Left lung (tissue), 10 donors: ENCODE results near the gene EDN1. TPM values are rescaled to one million over a fixed set of nuclear protein-coding genes. Genes with fewer than 3 reads are reported as not detected.

Experiments
- ATAC-seq: fragments of 200-7000 bp; cut with Tn5 transposase; one replicate; pipeline ENCODE4 v1.9.1; 2020; ENCODE audit warnings: moderate library complexity
- DNase-seq, 4 donors: peaks; one replicate each; pipeline ENCODE4 v3.0.0-alpha.2; 2013 to 2020
- H3K27ac ChIP-seq, 2 donors: fragments of 200-600 bp; sonication (generic) in 1 of 2; one replicate each; pipeline versions ENCODE4 v1.5.0 to v1.8.0; 2020 to 2021
- H3K27me3 ChIP-seq, 2 donors: fragments of 200-600 bp; sonication (generic) in 1 of 2; one replicate each; pipeline versions ENCODE4 v1.5.0 to v1.8.0; 2020 to 2021
- H3K36me3 ChIP-seq, 2 donors: fragments of 200-600 bp; sonication (generic) in 1 of 2; one replicate each; pipeline versions ENCODE4 v1.5.0 to v1.8.0; 2020 to 2021
- H3K4me1 ChIP-seq, 2 donors: fragments of 200-600 bp; one replicate each; pipeline ENCODE4 v1.8.0; 2021
- H3K4me3 ChIP-seq, 2 donors: fragments of 200-600 bp; sonication (generic) in 1 of 2; one replicate each; pipeline versions ENCODE4 v1.5.0 to v1.8.0; 2020 to 2021; ENCODE audit warnings: mild to moderate bottlenecking in 1 of 2
- H3K9me3 ChIP-seq, 2 donors: fragments of 200-600 bp; sonication (generic) in 1 of 2; one replicate each; pipeline versions ENCODE4 v1.5.0 to v1.8.0; 2020 to 2021
- CTCF ChIP-seq, 2 donors: fragments of 200-600 bp; sonication (generic) in 1 of 2; IDR thresholded peaks; one replicate each; pipeline versions ENCODE4 v1.5.0 to v1.8.0; 2021; ENCODE audit warnings: antibody characterized with exemption in 2 of 2
- intact Hi-C, 2 donors: fragments of 100-400 bp; cut with DNase I; formaldehyde crosslinking; loops; one replicate each; pipeline versions ENCODE4 v1.11.2 to v1.14.2; 2022
- polyA plus RNA-seq, 6 donors: library from polyadenylated mRNA; unstranded; fragments of 120-200 nt; gene quantifications; one replicate each; pipeline ENCODE4 v1.2.1, GENCODE V29; 2013; ENCODE audit not compliant: insufficient read length in 6 of 6
- total RNA-seq, 2 donors: library from RNA; stranded (reverse); fragmentation: NEBNext Ultra II Directional; extraction: Animal tissue kit (Norgen Biotek cat#: 25700); gene quantifications; one replicate each; pipeline ENCODE4 v1.2.1, GENCODE V29; 2021
- donor health status: DM: no; HTN: yes; CAD: no.
- donor health status: DM: no; HTN: no; CAD: no.

The EDN1 gene
- total and polyA plus RNA-seq, 8 donors: 21.7 to 58.9 (median 38.9) TPM

GRCh38 chr6:12269110-12269509, 21.1 kb upstream of the EDN1 start:
- ATAC-seq (no peak), DNase-seq (no peak)
- no peak for TF ChIP-seq CTCF (IDR thresholded peaks at IDR 0.05)
- H3K9me3 ChIP-seq: peaks cover 0 to 6% of the 10 kb centered on the region in 2 donors
- H3K4me1 ChIP-seq: peaks cover 0 to 13% of the 10 kb centered on the region in 2 donors
- intact Hi-C loops: no loop called here
- H3K27me3 ChIP-seq: no peaks in the 10 kb centered on the region
- H3K27ac ChIP-seq: no peak overlapping the region
- H3K4me3 ChIP-seq: no peak overlapping the region
- no peaks in the 10 kb centered on the region for H3K36me3 ChIP-seq

DNA sequence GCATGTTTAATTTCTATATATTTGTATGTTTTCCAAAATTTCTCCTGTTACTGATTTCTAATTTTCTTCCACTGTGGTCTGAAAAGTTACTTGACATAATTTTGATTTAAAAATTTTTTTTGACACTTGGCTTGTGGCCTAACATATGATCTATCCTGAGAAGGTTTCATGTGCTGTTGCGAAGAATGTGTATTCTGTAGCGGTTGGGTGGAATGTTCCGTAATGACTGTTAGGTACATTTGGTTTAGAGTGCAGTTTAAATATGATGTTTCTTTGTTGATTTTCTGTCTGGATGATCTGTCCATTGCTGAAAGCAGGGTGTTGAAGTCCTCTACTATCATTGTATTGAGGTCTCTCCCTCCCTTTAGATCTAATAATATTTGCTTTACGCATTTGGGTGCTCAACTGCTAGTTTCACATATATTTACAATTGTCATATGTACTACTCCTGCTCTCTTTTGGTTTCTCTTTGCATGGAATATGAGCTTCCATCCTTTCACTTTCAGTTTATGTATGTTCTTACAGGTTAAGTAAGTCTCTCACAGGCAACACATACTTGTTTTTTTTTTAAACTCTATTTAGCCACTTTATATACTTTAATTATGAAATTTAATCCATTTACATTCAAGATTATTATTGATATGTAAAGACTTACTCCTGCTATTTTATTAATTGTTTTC, 19.5 kb upstream of the EDN1 start:
- Histone ChIP-seq H3K27me3 (no peaks in the 10 kb centered on the region), H3K9me3 (peaks cover 0 to 6% of the 10 kb centered on the region in 2 donors), H3K4me3 (no peak overlapping the region), H3K36me3 (no peaks in the 10 kb centered on the region), H3K27ac (no peak overlapping the region), H3K4me1 (peaks cover 0 to 9% of the 10 kb centered on the region in 2 donors)
- no peak for DNase-seq
- no peak for TF ChIP-seq CTCF (IDR thresholded peaks at IDR 0.05)
- intact Hi-C loops: no loop called here
- no peak for ATAC-seq

- Histone ChIP-seq H3K36me3 (no peaks in the 10 kb centered on the region), H3K9me3 (peaks cover 0 to 6% of the 10 kb centered on the region in 2 donors), H3K27me3 (no peaks in the 10 kb centered on the region), H3K27ac (no peak overlapping the region), H3K4me1 (peaks cover 0 to 4% of the 10 kb centered on the region in 2 donors), H3K4me3 (no peak overlapping the region)
- DNase-seq (no peak), ATAC-seq (no peak)
- intact Hi-C loops: no loop called here
- no peak for TF ChIP-seq CTCF (IDR thresholded peaks at IDR 0.05)
Measured at GRCh38 chr6:12271594-12271993, 18.6 kb upstream of the EDN1 start.

- no peak overlapping the region for H3K27ac ChIP-seq
- no peak overlapping the region for H3K4me3 ChIP-seq
- TF ChIP-seq CTCF (IDR thresholded peaks at IDR 0.05): no peak
- peaks cover 0 to 6% of the 10 kb centered on the region in 2 donors for H3K9me3 ChIP-seq
- intact Hi-C loops: no loop called here
- DNase-seq: no peak
- ATAC-seq: no peak
- no peaks in the 10 kb centered on the region for H3K4me1 ChIP-seq
- H3K27me3 ChIP-seq: no peaks in the 10 kb centered on the region
- H3K36me3 ChIP-seq: no peaks in the 10 kb centered on the region
Measured at GRCh38 chr6:12271997-12272396, 18.2 kb upstream of the EDN1 start.

DNA sequence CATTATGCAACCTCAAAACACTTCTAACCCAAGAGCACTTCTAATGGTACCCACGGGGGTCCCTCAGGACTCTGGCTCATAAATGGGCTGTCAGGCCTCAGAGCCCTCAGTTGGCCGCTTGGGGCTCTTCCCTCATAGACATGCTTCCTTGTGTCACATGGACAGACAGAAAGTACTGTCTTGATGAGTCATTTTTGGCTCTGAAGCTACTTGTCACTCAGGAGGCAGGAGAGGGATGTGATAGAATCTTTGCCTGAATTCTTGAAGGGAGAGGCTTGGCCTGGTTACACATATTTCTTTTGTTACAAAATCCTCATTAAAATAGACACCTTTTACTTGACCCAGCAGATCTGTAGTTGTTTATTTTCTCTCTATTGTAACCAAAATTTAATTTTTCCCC, 15.1 kb upstream of the EDN1 start:
- TF ChIP-seq CTCF (IDR thresholded peaks at IDR 0.05): no peak
- no peaks in the 10 kb centered on the region for H3K36me3 ChIP-seq
- H3K27ac ChIP-seq: no peak overlapping the region
- no peaks in the 10 kb centered on the region for H3K27me3 ChIP-seq
- H3K4me3 ChIP-seq: no peak overlapping the region
- intact Hi-C loops: no loop called here
- DNase-seq: no peak
- peaks cover 0 to 6% of the 10 kb centered on the region in 2 donors for H3K9me3 ChIP-seq
- ATAC-seq: no peak
- peaks cover 0 to 12% of the 10 kb centered on the region in 2 donors for H3K4me1 ChIP-seq
